ENCODE data around the gene SLC35E1. TPM values are rescaled to one million over a fixed set of nuclear protein-coding genes. Genes with fewer than 3 reads are reported as not detected.

The SLC35E1 gene
- total RNA-seq, 1 experiment from 2014 or later = 52.6 TPM

DNA sequence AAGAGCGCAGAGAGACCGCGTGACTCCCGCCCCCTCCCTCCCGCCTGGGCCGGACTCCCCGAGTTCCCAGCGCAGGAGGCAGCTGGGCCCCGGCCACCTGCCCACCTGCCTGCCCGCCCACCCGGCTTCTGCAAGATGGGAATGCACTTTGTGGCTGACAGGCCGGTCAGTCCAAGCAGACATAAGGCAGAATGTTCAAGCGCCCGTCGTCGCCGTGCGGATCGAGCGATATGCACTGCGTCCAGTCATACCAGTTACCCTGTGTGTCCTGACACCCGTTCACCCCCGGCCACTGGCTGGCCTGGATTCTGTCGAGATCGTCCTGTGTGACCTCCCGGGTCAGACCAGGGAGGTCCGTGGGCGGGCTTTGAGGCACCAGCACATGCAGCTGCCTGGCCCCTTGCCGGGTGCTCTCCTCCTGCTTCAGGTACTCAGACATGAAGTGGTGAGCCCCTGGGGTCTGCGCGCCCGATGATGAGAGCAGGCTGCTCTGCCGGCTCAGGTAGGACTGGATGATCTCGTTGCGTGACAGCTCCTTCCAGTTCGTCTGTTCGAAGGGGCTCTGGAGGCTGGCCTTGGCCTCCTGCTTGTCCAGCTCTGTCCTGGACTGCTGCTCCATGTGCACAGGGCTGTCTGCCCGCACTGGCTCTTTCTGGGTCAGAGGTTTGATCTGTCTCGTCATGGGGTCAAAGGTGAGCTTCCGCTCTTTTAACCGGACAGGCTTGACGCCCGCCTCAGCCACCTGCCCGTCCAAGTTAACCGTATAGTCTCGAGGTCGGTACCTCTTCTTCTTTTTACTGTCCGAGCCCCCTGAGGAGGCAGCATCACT is 3.9 kb upstream of the SLC35E1 start:
- peaks cover 7% of the 10 kb centered on the region; the same call in 1 of the 2 replicates for H3K36me3 ChIP-seq (ENCODE audit: low read depth, low read length)
- H3K4me1 ChIP-seq (ENCODE audit: insufficient read depth, low read length) = peaks cover 16% of the 10 kb centered on the region
- no peaks in the 10 kb centered on the region for H3F3A ChIP-seq (ENCODE audit: low read length, unreplicated experiment)
- CTCF ChIA-PET = no interaction called here
- no peaks in the 10 kb centered on the region for H3K27me3 ChIP-seq (ENCODE audit: low read length)
- H3K79me2 ChIP-seq (ENCODE audit: low read length) = peaks cover 95% of the 10 kb centered on the region
- H3K9me3 ChIP-seq (ENCODE audit: low read length) = no peaks in the 10 kb centered on the region
- intact Hi-C loops (cut with micrococcal nuclease) = no loop called here
- no peaks in the 10 kb centered on the region for H3K9me2 ChIP-seq (replicated peaks; ENCODE audit: low read length)
- no peak overlapping the region for H2AFZ ChIP-seq (ENCODE audit: low read length)
- H3K9ac ChIP-seq (ENCODE audit: low read length) = no peak overlapping the region
- no peak for TF ChIP-seq EZH2 (IDR thresholded peaks at IDR 0.05; ENCODE audit: low read length, unreplicated experiment)
- TF ChIP-seq, protein P1, sequence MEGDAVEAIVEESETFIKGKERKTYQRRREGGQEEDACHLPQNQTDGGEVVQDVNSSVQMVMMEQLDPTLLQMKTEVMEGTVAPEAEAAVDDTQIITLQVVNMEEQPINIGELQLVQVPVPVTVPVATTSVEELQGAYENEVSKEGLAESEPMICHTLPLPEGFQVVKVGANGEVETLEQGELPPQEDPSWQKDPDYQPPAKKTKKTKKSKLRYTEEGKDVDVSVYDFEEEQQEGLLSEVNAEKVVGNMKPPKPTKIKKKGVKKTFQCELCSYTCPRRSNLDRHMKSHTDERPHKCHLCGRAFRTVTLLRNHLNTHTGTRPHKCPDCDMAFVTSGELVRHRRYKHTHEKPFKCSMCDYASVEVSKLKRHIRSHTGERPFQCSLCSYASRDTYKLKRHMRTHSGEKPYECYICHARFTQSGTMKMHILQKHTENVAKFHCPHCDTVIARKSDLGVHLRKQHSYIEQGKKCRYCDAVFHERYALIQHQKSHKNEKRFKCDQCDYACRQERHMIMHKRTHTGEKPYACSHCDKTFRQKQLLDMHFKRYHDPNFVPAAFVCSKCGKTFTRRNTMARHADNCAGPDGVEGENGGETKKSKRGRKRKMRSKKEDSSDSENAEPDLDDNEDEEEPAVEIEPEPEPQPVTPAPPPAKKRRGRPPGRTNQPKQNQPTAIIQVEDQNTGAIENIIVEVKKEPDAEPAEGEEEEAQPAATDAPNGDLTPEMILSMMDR (conservative IDR thresholded peaks at IDR 0.05; ENCODE audit: low read depth, low read length) = no peak
- no peak for TF ChIP-seq EZH2phosphoT487 (IDR thresholded peaks at IDR 0.05; ENCODE audit: borderline replicate concordance, low read length)
- BruUV-seq (replicated peaks) = no TSS peak
- H3K4me2 ChIP-seq (ENCODE audit: low read length) = no peak overlapping the region
- no peak for ATAC-seq
- POLR2A ChIA-PET (ENCODE audit: unreplicated experiment) = no interaction called here
- no peak overlapping the region for H3K27ac ChIP-seq (ENCODE audit: low read length)
- DNase-seq = no peak
- peaks cover 15% of the 10 kb centered on the region for H4K20me1 ChIP-seq (ENCODE audit: low read length)
- no peak overlapping the region for H3K4me3 ChIP-seq (ENCODE audit: low read length)

DNA sequence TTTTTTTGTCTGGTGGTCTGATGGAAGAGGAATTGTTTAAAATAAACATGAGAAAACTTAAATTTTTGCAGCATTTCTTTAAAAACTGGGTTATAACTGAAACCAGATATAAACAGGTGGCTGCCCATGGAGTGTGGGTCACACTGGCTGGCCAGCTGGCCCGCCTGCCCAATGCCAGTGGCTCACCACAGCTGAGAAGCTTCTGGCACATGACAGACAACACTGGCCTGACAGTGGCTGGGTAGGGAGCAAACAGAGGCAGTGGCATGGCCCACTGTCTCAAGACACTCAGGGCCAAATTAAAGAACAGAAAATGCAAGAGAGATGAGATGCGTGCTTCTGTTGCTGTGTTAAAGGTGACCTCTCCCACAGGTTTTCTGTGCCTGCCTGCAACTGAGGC is 3.1 kb upstream of the SLC35E1 start:
- no peak for ATAC-seq
- ChIA-PET POLR2A (ENCODE audit: unreplicated experiment) (no interaction called here), CTCF (no interaction called here)
- H3K9me3 ChIP-seq (ENCODE audit: low read length) = no peaks in the 10 kb centered on the region
- peaks cover 23% of the 10 kb centered on the region for H3K4me1 ChIP-seq (ENCODE audit: insufficient read depth, low read length)
- peaks cover 10% of the 10 kb centered on the region for H4K20me1 ChIP-seq (ENCODE audit: low read length)
- no peaks in the 10 kb centered on the region for H3F3A ChIP-seq (ENCODE audit: low read length, unreplicated experiment)
- no peak overlapping the region for H3K4me2 ChIP-seq (ENCODE audit: low read length)
- no peak for DNase-seq
- intact Hi-C loops (cut with micrococcal nuclease) = no loop called here
- peaks cover 95% of the 10 kb centered on the region for H3K79me2 ChIP-seq (ENCODE audit: low read length)
- no peak overlapping the region for H3K4me3 ChIP-seq (ENCODE audit: low read length)
- H3K9ac ChIP-seq (ENCODE audit: low read length) = no peak overlapping the region
- TF ChIP-seq EZH2 (IDR thresholded peaks at IDR 0.05; ENCODE audit: low read length, unreplicated experiment) = no peak
- TF ChIP-seq, protein P1 (conservative IDR thresholded peaks at IDR 0.05; ENCODE audit: low read depth, low read length) = no peak
- no peak for TF ChIP-seq EZH2phosphoT487 (IDR thresholded peaks at IDR 0.05; ENCODE audit: borderline replicate concordance, low read length)
- H3K36me3 ChIP-seq (ENCODE audit: low read depth, low read length) = peaks cover 7% of the 10 kb centered on the region; the same call in 1 of the 2 replicates
- H3K27me3 ChIP-seq (ENCODE audit: low read length) = no peaks in the 10 kb centered on the region
- no peak overlapping the region for H3K27ac ChIP-seq (ENCODE audit: low read length)
- no peaks in the 10 kb centered on the region for H3K9me2 ChIP-seq (replicated peaks; ENCODE audit: low read length)
- H2AFZ ChIP-seq (ENCODE audit: low read length) = no peak overlapping the region
- no TSS peak for BruUV-seq (replicated peaks)

DNA sequence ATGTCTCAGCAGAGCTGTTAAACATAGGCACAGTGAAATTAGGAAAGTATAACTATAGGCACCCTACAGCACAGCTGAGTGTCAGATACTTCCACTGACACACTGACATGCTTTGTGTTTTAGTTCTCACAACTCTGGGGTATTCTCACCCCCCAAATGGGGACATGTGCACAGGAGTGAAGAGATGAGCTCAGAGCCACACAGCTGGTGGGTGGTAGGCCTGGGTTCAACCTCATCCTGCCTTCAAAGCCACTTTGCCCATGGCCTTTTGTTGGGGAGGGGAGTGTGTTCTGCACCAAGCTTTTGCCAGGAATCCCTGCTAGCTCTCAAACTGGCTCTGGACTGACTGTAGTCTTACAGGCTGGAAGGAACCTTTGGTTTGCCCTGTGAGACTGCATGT is 1.7 kb upstream of the SLC35E1 start:
- Histone ChIP-seq H2AFZ (ENCODE audit: low read length) (no peak overlapping the region), H3K4me3 (ENCODE audit: low read length) (peak overlapping the region; percentile 87), H3K79me2 (ENCODE audit: low read length) (peaks cover 94% of the 10 kb centered on the region), H4K20me1 (ENCODE audit: low read length) (peaks cover 4% of the 10 kb centered on the region; the same call in 1 of the 2 replicates), H3F3A (ENCODE audit: low read length, unreplicated experiment) (no peaks in the 10 kb centered on the region), H3K27ac (ENCODE audit: low read length) (no peak overlapping the region), H3K27me3 (ENCODE audit: low read length) (no peaks in the 10 kb centered on the region), H3K9me3 (ENCODE audit: low read length) (no peaks in the 10 kb centered on the region), H3K36me3 (ENCODE audit: low read depth, low read length) (peaks cover 7% of the 10 kb centered on the region; the same call in 1 of the 2 replicates), H3K4me1 (ENCODE audit: insufficient read depth, low read length) (peaks cover 37% of the 10 kb centered on the region), H3K9me2 (replicated peaks; ENCODE audit: low read length) (no peaks in the 10 kb centered on the region), H3K4me2 (ENCODE audit: low read length) (peak overlapping the region; percentile 96), H3K9ac (ENCODE audit: low read length) (no peak overlapping the region)
- no TSS peak for BruUV-seq (replicated peaks)
- ChIA-PET CTCF (no interaction called here), POLR2A (ENCODE audit: unreplicated experiment) (no interaction called here)
- intact Hi-C loops (cut with micrococcal nuclease) = loop anchor here (5.0 kb wide), 1 partner anchor 53 kb away; the partner anchor contains the start of gene MED26
- DNase-seq (no peak), ATAC-seq (no peak)
- TF ChIP-seq EZH2 (IDR thresholded peaks at IDR 0.05; ENCODE audit: low read length, unreplicated experiment) (no peak), EZH2phosphoT487 (IDR thresholded peaks at IDR 0.05; ENCODE audit: borderline replicate concordance, low read length) (no peak)
- TF ChIP-seq, protein P1 (conservative IDR thresholded peaks at IDR 0.05; ENCODE audit: low read depth, low read length) = no peak

Measured in PC-3 (cell line).